ENCODE data around the gene SBDS.

DNA sequence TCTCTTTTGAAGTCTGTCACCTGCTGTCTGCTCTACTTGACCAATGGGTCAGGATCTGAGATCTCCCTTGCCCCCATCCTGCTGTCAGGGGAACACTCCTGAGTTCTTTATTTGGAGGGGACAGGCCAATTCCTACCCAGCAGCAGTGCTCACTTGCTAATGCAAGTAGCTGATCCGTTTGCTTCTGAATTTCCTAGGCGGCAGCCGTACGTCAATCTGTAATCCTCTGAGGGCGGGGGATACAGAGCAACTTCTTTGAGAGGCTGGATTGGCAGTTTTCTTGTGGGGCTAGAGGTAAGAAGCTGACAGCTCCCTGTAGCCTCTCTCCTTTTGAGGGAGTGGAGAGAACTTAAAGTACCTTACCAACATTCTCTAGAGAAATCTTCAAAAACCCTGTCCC, 37.9 kb upstream of the SBDS start:
- TF ChIP-seq HOXB13 (CRISPR knock-in tag; IDR thresholded peaks at IDR 0.05; ENCODE audit: low read depth), result no peak
- no peak for TF ChIP-seq NPAS2 (CRISPR knock-in tag; IDR thresholded peaks at IDR 0.05; ENCODE audit: borderline replicate concordance)
- no peak for TF ChIP-seq REST (IDR thresholded peaks at IDR 0.05)

Data from A549 (cell line).